ENCODE results near the gene CERK. TPM values are rescaled to one million over a fixed set of nuclear protein-coding genes. Genes with fewer than 3 reads are reported as not detected.

CERK gene
- total and polyA plus RNA-seq, 2 of the 13 experiments (the other 11 are each of a cell fraction or from before 2014, with no cell fraction given), result 40.3 to 41.9 TPM

DNA sequence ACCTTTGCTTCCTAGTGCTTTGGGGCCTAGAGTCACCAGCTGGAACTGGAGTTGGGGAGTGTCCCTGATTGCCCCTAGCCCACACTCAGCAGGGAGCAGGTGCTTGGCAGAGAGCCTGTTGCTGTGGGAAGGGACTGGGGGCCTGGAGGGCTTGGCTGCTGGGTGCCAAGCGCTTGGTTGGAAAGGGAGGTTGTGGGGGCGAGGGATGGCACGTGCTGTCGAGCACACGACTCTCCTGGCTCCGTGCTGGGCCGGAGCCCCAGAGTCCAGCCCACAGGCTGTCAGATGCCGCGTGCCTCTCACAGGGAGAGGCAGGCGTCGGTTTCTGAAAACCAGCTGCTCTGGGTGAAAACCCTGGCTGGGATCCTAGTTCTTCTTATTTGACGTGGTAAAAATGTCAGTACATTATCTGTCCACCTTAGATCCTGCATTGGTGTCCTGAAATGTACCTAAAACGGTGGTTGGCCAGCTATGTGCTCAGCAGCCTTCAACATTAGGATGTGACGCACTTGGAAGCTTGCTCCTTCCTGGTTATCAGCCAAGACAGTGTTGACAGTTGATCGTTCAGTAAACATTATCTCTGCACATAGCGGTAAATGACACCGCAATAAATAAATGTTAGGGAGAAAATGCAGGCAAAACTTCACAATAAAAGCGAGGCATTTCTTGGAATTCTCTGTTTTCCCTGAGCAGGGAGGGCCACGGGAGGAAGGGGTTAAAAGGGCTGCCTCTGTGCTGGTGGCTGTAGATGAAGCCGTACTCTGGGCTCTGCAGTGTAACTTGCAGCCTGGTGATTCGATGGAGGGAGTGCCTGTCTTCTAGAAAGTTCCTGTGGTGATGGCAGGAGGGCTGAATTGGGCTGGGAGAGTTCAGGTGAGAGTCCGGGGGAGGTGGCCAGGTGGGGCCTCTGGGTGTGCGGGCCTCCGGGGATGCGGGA lies 88.6 kb downstream of the CERK start (continued):
- TF ChIP-seq RERE (CRISPR knock-in tag; IDR thresholded peaks at IDR 0.05; ENCODE audit: low read depth) (no peak), FOXA1 (IDR thresholded peaks at IDR 0.05) (no peak), FOXA1 (CRISPR knock-in tag; IDR thresholded peaks at IDR 0.05) (0 out of 2 replicates have a peak, but pooled peaks have one; percentile 24), GMEB1 (CRISPR knock-in tag; IDR thresholded peaks at IDR 0.05; ENCODE audit: borderline replicate concordance) (no peak), STAT5B (CRISPR knock-in tag; IDR thresholded peaks at IDR 0.05) (no peak), FOXP1 (IDR thresholded peaks at IDR 0.05) (no peak), FOXP1 (CRISPR knock-in tag; IDR thresholded peaks at IDR 0.05) (peak; percentile 53), POGZ (CRISPR knock-in tag; IDR thresholded peaks at IDR 0.05) (no peak), SIX4 (CRISPR knock-in tag; IDR thresholded peaks at IDR 0.05) (no peak), MXD1 (CRISPR knock-in tag; IDR thresholded peaks at IDR 0.05) (no peak), ZNF652 (CRISPR knock-in tag; IDR thresholded peaks at IDR 0.05; ENCODE audit: borderline replicate concordance, low read depth) (peak; percentile 92), SETDB1 (CRISPR knock-in tag; IDR thresholded peaks at IDR 0.05; ENCODE audit: borderline replicate concordance) (no peak), FOXC1 (CRISPR knock-in tag; IDR thresholded peaks at IDR 0.05; ENCODE audit: borderline replicate concordance) (no peak), ZSCAN30 (CRISPR knock-in tag; IDR thresholded peaks at IDR 0.05) (no peak), MAFK (conservative IDR thresholded peaks at IDR 0.05 in 1 of 2, IDR thresholded peaks at IDR 0.05 in 1 of 2; ENCODE audit: low read length in 2 of 2) (no peak)
- TF ChIP-seq, protein P1, sequence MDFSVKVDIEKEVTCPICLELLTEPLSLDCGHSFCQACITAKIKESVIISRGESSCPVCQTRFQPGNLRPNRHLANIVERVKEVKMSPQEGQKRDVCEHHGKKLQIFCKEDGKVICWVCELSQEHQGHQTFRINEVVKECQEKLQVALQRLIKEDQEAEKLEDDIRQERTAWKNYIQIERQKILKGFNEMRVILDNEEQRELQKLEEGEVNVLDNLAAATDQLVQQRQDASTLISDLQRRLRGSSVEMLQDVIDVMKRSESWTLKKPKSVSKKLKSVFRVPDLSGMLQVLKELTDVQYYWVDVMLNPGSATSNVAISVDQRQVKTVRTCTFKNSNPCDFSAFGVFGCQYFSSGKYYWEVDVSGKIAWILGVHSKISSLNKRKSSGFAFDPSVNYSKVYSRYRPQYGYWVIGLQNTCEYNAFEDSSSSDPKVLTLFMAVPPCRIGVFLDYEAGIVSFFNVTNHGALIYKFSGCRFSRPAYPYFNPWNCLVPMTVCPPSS (IDR thresholded peaks at IDR 0.05), result no peak
- TF ChIP-seq, protein P2, sequence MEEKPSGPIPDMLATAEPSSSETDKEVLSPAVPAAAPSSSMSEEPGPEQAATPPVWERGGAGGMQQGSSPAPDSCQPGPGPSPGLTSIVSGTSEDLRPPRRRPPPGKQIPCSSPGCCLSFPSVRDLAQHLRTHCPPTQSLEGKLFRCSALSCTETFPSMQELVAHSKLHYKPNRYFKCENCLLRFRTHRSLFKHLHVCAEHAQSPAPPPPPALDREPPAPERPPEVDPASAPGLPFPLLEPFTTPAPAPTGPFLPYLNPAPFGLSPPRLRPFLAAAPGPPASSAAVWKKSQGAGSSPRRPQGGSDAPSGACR (CRISPR knock-in tag; IDR thresholded peaks at IDR 0.05), result no peak
- TF ChIP-seq, protein P3, sequence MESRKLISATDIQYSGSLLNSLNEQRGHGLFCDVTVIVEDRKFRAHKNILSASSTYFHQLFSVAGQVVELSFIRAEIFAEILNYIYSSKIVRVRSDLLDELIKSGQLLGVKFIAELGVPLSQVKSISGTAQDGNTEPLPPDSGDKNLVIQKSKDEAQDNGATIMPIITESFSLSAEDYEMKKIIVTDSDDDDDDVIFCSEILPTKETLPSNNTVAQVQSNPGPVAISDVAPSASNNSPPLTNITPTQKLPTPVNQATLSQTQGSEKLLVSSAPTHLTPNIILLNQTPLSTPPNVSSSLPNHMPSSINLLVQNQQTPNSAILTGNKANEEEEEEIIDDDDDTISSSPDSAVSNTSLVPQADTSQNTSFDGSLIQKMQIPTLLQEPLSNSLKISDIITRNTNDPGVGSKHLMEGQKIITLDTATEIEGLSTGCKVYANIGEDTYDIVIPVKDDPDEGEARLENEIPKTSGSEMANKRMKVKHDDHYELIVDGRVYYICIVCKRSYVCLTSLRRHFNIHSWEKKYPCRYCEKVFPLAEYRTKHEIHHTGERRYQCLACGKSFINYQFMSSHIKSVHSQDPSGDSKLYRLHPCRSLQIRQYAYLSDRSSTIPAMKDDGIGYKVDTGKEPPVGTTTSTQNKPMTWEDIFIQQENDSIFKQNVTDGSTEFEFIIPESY (CRISPR knock-in tag; IDR thresholded peaks at IDR 0.05), result no peak; the same call in 1 of the 2 replicates

All from HepG2 (cell line).